ENCODE results near the gene TRIM32. TPM values are rescaled to one million over a fixed set of nuclear protein-coding genes. Genes with fewer than 3 reads are reported as not detected.

Gene TRIM32
- total RNA-seq, 4 donors from 2014 or later, result 10.8 to 12.8 (median 12.0) TPM

DNA sequence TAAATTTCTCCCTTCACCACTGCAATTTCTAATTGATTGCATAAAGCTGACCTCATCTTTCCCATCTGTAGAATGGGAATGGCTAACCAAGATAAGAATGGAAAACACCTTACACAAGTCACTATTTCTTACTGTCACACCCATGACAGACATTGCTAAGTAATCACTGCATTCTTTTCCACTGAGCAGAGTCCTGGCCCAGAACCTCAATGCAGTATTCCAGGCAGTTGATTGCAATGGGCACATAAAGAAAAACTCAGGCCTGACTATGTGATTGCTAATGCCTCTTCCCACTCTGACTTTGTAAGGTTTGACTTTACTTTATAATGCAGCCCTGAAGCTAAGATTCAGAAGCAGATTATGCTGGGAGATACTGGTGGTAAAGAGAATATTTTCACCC lies 29.3 kb downstream of the TRIM32 start:
- Histone ChIP-seq H3K4me1 (no peaks in the 10 kb centered on the region), H3K9me3 (no peaks in the 10 kb centered on the region), H3K27ac (no peak overlapping the region), H3K36me3 (no peaks in the 10 kb centered on the region), H3K27me3 (no peaks in the 10 kb centered on the region), H3K4me3 (no peak overlapping the region)
- no peak for DNase-seq (ENCODE audit: low spot score in 2 of 2)
- TF ChIP-seq, protein P1, sequence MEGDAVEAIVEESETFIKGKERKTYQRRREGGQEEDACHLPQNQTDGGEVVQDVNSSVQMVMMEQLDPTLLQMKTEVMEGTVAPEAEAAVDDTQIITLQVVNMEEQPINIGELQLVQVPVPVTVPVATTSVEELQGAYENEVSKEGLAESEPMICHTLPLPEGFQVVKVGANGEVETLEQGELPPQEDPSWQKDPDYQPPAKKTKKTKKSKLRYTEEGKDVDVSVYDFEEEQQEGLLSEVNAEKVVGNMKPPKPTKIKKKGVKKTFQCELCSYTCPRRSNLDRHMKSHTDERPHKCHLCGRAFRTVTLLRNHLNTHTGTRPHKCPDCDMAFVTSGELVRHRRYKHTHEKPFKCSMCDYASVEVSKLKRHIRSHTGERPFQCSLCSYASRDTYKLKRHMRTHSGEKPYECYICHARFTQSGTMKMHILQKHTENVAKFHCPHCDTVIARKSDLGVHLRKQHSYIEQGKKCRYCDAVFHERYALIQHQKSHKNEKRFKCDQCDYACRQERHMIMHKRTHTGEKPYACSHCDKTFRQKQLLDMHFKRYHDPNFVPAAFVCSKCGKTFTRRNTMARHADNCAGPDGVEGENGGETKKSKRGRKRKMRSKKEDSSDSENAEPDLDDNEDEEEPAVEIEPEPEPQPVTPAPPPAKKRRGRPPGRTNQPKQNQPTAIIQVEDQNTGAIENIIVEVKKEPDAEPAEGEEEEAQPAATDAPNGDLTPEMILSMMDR (IDR thresholded peaks at IDR 0.05), result no peak
- TF ChIP-seq POLR2A (IDR thresholded peaks at IDR 0.05) (no peak), POLR2AphosphoS5 (IDR thresholded peaks at IDR 0.05) (no peak), EP300 (IDR thresholded peaks at IDR 0.05) (no peak)

- H3K36me3 ChIP-seq, result no peaks in the 10 kb centered on the region
- H3K27me3 ChIP-seq, result no peaks in the 10 kb centered on the region
- TF ChIP-seq POLR2AphosphoS5 (IDR thresholded peaks at IDR 0.05) (no peak), EP300 (IDR thresholded peaks at IDR 0.05) (no peak), POLR2A (IDR thresholded peaks at IDR 0.05) (no peak)
- TF ChIP-seq, protein P1 (IDR thresholded peaks at IDR 0.05), result no peak
- no peaks in the 10 kb centered on the region for H3K4me1 ChIP-seq
- DNase-seq (ENCODE audit: low spot score in 2 of 2), result no peak
- 49% methylated on average over 7 of the region's 7 CpGs for WGBS
- H3K27ac ChIP-seq, result no peak overlapping the region
- no peak overlapping the region for H3K4me3 ChIP-seq
- no peaks in the 10 kb centered on the region for H3K9me3 ChIP-seq
These were observed 30.0 kb downstream of the TRIM32 start for GRCh38 chr9:116717150-116717549.

GRCh38 chr9:116718111-116718510 lies 31.0 kb downstream of the TRIM32 start:
- Histone ChIP-seq H3K27me3 (no peaks in the 10 kb centered on the region), H3K4me3 (no peak overlapping the region), H3K9me3 (no peaks in the 10 kb centered on the region), H3K4me1 (no peaks in the 10 kb centered on the region), H3K36me3 (no peaks in the 10 kb centered on the region), H3K27ac (no peak overlapping the region)
- TF ChIP-seq EP300 (IDR thresholded peaks at IDR 0.05), result no peak
- TF ChIP-seq POLR2AphosphoS5 (IDR thresholded peaks at IDR 0.05), result no peak
- TF ChIP-seq, protein P1 (IDR thresholded peaks at IDR 0.05), result no peak
- TF ChIP-seq POLR2A (IDR thresholded peaks at IDR 0.05), result no peak
- DNase-seq (ENCODE audit: low spot score in 2 of 2), result no peak
- WGBS, result 89% methylated on average over 4 of the region's 4 CpGs

DNA sequence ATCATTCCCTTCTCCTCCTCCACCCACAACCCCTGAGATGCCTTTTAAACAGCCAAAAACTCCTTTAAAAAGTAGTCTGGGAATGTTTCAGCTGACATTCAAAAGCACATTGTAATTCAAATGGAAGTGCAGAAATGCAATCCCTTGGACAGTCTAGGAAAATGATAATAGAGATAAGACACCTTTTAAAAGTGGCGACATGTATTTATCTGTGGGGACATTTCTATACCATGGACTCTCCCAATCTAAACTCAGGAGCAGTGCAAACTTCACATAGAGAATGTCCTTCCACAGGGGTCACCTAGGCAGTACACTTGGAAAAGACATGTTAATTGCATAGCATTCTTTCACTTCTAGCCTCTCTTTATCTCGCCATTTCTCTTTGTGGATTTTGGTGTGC lies 33.0 kb downstream of the TRIM32 start:
- no peak for TF ChIP-seq POLR2AphosphoS5 (IDR thresholded peaks at IDR 0.05)
- TF ChIP-seq, protein P1 (IDR thresholded peaks at IDR 0.05), result no peak
- no peak for TF ChIP-seq POLR2A (IDR thresholded peaks at IDR 0.05)
- no peak for TF ChIP-seq EP300 (IDR thresholded peaks at IDR 0.05)

GRCh38 chr9:116721411-116721810 lies 34.3 kb downstream of the TRIM32 start:
- TF ChIP-seq POLR2AphosphoS5 (IDR thresholded peaks at IDR 0.05) (no peak), POLR2A (IDR thresholded peaks at IDR 0.05) (no peak), EP300 (IDR thresholded peaks at IDR 0.05) (no peak)
- TF ChIP-seq, protein P1 (IDR thresholded peaks at IDR 0.05), result no peak

More for the DNA sequence above, 33.0 kb downstream of the TRIM32 start:
- Histone ChIP-seq H3K9me3 (no peaks in the 10 kb centered on the region), H3K4me3 (no peak overlapping the region), H3K27me3 (no peaks in the 10 kb centered on the region), H3K4me1 (no peaks in the 10 kb centered on the region), H3K27ac (no peak overlapping the region), H3K36me3 (no peaks in the 10 kb centered on the region)
- WGBS, result 48% methylated on average over 2 of the region's 2 CpGs
- DNase-seq (ENCODE audit: low spot score in 2 of 2), result no peak

More at GRCh38 chr9:116721411-116721810, 34.3 kb downstream of the TRIM32 start:
- no peak overlapping the region for H3K4me3 ChIP-seq
- no peak for DNase-seq (ENCODE audit: low spot score in 2 of 2)
- H3K36me3 ChIP-seq, result no peaks in the 10 kb centered on the region
- WGBS, result 90% methylated on average over 3 of the region's 3 CpGs
- H3K27ac ChIP-seq, result no peak overlapping the region
- no peaks in the 10 kb centered on the region for H3K9me3 ChIP-seq
- H3K27me3 ChIP-seq, result no peaks in the 10 kb centered on the region
- H3K4me1 ChIP-seq, result no peaks in the 10 kb centered on the region
